Lung (tissue), 12 donors: ENCODE data around the gene PTPN14. TPM values are rescaled to one million over a fixed set of nuclear protein-coding genes. Genes with fewer than 3 reads are reported as not detected.

ENCODE experiments used
- ATAC-seq: fragments of 200-7000 bp; cut with Tn5 transposase; one replicate; pipeline ENCODE4 v1.9.1; 2020; ENCODE audit warnings: moderate number of reproducible peaks; ENCODE audit not compliant: insufficient read depth, low FRiP score
- DNase-seq, 3 donors: peaks; one replicate each; pipeline ENCODE4 v3.0.0-alpha.2; 2013 to 2017
- H3K27ac ChIP-seq, 2 donors: one replicate each; pipeline ENCODE4 v1.5.1; 2013; ENCODE audit warnings: mild to moderate bottlenecking in 2 of 2, moderate library complexity in 2 of 2, control low read depth in 1 of 2, inconsistent platforms in 1 of 2, low read depth in 1 of 2, low read length in 1 of 2
- H3K27me3 ChIP-seq, 3 donors: one replicate each; pipeline ENCODE4 v1.5.1; 2013; ENCODE audit warnings: low read length in 2 of 3; ENCODE audit not compliant: control insufficient read depth in 3 of 3, insufficient read depth in 3 of 3
- H3K36me3 ChIP-seq, 4 donors: one replicate each; pipeline ENCODE4 v1.5.1; 2013; ENCODE audit warnings: low read length in 4 of 4, mild to moderate bottlenecking in 1 of 4, moderate library complexity in 1 of 4; ENCODE audit not compliant: control insufficient read depth in 4 of 4, insufficient read depth in 4 of 4
- H3K4me1 ChIP-seq, 5 donors: one replicate each; pipeline ENCODE4 v1.5.1; 2013; ENCODE audit warnings: low read length in 5 of 5, mild to moderate bottlenecking in 2 of 5, moderate library complexity in 1 of 5; ENCODE audit not compliant: control insufficient read depth in 5 of 5, insufficient read depth in 5 of 5
- H3K4me3 ChIP-seq: one replicate; pipeline ENCODE4 v1.5.1; 2013; ENCODE audit warnings: mild to moderate bottlenecking, control low read depth, moderate library complexity
- H3K9ac ChIP-seq, 2 donors: one replicate each; pipeline ENCODE4 v1.5.1; 2013; ENCODE audit warnings: low read length in 2 of 2, control low read depth in 1 of 2; ENCODE audit not compliant: insufficient read depth in 1 of 2
- H3K9me3 ChIP-seq, 4 donors: one replicate each; pipeline ENCODE4 v1.5.1; 2013; ENCODE audit warnings: low read length in 3 of 4, mild to moderate bottlenecking in 1 of 4, moderate library complexity in 1 of 4; ENCODE audit not compliant: control insufficient read depth in 4 of 4, insufficient read depth in 3 of 4
- CTCF ChIP-seq: IDR thresholded peaks from 2 replicates; pipeline ENCODE4 v1.5.1; 2012; ENCODE audit warnings: mild to moderate bottlenecking; ENCODE audit errors: control extremely low read depth, extremely low read depth
- WGBS, 2 donors: extraction: QIAGEN DNeasy Blood & Tissue Kit; methylation state at CpG; one replicate each; pipeline ENCODE4 v1.1.7; 2013; 5-methylcytosine and 5-hydroxymethylcytosine counted together
- polyA plus RNA-seq, 2 donors: library from polyadenylated mRNA; stranded (reverse); fragments of 200-250 nt; gene quantifications; one replicate each; pipeline ENCODE4 v1.2.1, GENCODE V29; 2013
- total RNA-seq, 2 donors: library from RNA; depleted of rRNA in 1 of 2; stranded (reverse); fragments of >200 nt in 1 of 2; gene quantifications; one replicate each; pipeline ENCODE4 v1.2.1, GENCODE V29; 2014 to 2021
- donor health status: control.
- donor health status: control.
- donor health status: Bipolar disorder and iron deficiency.
- donor health status: healthy.
- donor health status: DM: yes; HTN: yes; CAD: no.

PTPN14 gene
- total and polyA plus RNA-seq, 4 donors, result 4.4 to 43.2 (median 15.2) TPM

DNA sequence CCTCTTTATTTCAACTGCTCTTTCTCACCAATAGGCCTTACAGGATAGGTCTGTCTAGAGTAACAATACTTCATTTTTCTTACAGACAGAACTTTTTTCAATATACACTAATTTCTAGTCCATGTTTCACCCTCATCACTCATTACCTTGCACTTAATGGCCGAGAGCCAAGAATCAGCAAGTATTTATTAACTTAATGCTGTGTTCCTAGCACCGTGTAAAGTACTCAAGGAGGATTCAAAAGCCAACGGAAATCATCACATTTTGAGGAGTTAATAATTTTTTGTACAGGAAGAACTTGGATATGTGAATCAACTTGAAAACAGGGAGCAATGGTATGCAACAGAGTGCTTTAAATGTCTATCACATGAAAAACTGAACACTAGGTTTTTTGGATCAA lies 102.0 kb downstream of the PTPN14 start:
- H3K9ac ChIP-seq, result no peak overlapping the region
- no peak overlapping the region for H3K27ac ChIP-seq
- DNase-seq (no peak), ATAC-seq (no peak)
- H3K36me3 ChIP-seq, result no peaks in the 10 kb centered on the region
- 83 to 86% methylated on average over 3 of the region's 3 CpGs for WGBS, 2 donors
- TF ChIP-seq CTCF, result no peak
- H3K4me3 ChIP-seq, result no peak overlapping the region
- peaks cover 0 to 8% (median 2%) of the 10 kb centered on the region in 5 donors for H3K4me1 ChIP-seq
- H3K27me3 ChIP-seq, result no peaks in the 10 kb centered on the region
- H3K9me3 ChIP-seq, result no peaks in the 10 kb centered on the region

DNA sequence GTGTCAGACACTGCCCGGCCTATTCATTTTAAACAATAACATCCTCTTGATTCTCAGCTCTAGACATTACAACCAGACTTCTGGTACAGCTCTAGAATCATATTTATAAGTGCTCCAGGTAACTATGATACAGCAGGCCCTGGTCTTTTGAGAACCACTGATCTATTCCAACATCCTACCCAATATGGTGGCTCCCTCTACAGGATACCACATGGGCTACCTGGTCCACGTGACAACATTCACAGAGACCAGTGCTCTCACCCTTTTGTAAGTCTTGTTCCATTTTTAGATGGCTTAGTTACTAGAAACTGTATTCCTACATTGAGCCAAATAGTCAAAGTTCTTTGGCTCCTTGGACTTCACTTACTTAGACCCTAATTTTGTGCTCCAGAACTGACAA lies 102.9 kb downstream of the PTPN14 start:
- DNase-seq, result no peak
- Histone ChIP-seq H3K9me3 (no peaks in the 10 kb centered on the region), H3K4me3 (no peak overlapping the region), H3K9ac (no peak overlapping the region), H3K36me3 (no peaks in the 10 kb centered on the region), H3K27me3 (no peaks in the 10 kb centered on the region), H3K27ac (no peak overlapping the region), H3K4me1 (peaks cover 0 to 7% (median 2%) of the 10 kb centered on the region in 5 donors)
- WGBS, 2 donors, result 98 to 99% methylated on average over 2 of the region's 2 CpGs
- no peak for TF ChIP-seq CTCF
- ATAC-seq, result no peak

DNA sequence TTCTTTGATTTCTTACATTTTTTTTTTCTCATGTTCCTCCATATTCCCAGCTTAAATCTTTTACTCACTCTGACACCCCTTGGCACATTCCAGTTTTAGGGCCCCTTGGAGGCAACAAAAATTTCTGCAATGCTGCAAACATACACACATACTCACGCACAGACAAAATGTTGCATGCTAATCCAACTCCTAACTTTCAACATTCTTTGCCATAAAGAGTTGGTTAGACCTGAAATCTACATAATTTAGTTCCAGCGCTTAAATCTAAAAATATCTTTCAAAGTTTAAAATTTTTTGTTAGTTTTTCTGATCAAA lies 103.9 kb downstream of the PTPN14 start:
- no peak overlapping the region for H3K9ac ChIP-seq
- no peak overlapping the region for H3K27ac ChIP-seq
- H3K4me1 ChIP-seq, result peaks cover 0 to 7% (median 2%) of the 10 kb centered on the region in 5 donors
- 93 to 99% methylated on average over 2 of the region's 2 CpGs for WGBS, 2 donors
- no peaks in the 10 kb centered on the region for H3K27me3 ChIP-seq
- DNase-seq (no peak), ATAC-seq (no peak)
- no peaks in the 10 kb centered on the region for H3K36me3 ChIP-seq
- no peak for TF ChIP-seq CTCF
- H3K9me3 ChIP-seq, result no peaks in the 10 kb centered on the region
- no peak overlapping the region for H3K4me3 ChIP-seq
